Neural progenitor cell (in vitro differentiated cells): ENCODE data around the gene DOK7. TPM values are rescaled to one million over a fixed set of nuclear protein-coding genes. Genes with fewer than 3 reads are reported as not detected.

Experiments
- DNase-seq: peaks from one replicate; pipeline ENCODE4 v3.0.0-alpha.2; 2016; ENCODE audit warnings: low spot score
- H2AFZ ChIP-seq: fragments of 200-600 bp; sonication (generic); replicated peaks from 2 replicates; pipeline ENCODE4 v1.6.1; 2016; ENCODE audit warnings: antibody characterized with exemption
- H3F3A ChIP-seq: fragments of 200-600 bp; sonication (generic); 2 replicates; pipeline ENCODE4 v1.6.1; 2016; ENCODE audit warnings: antibody characterized with exemption, low read depth
- H3K27ac ChIP-seq: fragments of 200-600 bp; sonication (generic); 2 replicates; pipeline ENCODE4 v1.5.1; 2016; ENCODE audit warnings: mild to moderate bottlenecking
- H3K27me3 ChIP-seq: fragments of 200-600 bp; sonication (generic); 2 replicates; pipeline ENCODE4 v1.6.1; 2016; ENCODE audit warnings: mild to moderate bottlenecking, moderate library complexity
- H3K36me3 ChIP-seq: fragments of 200-600 bp; sonication (generic); 2 replicates; pipeline ENCODE4 v1.5.1; 2016
- H3K4me1 ChIP-seq: fragments of 200-600 bp; sonication (generic); 2 replicates; pipeline ENCODE4 v1.6.1; 2016; ENCODE audit warnings: mixed run types
- H3K4me2 ChIP-seq: fragments of 200-600 bp; sonication (generic); 2 replicates; pipeline ENCODE4 v1.6.1; 2016
- H3K4me3 ChIP-seq: fragments of 200-600 bp; sonication (generic); 2 replicates; pipeline ENCODE4 v1.5.1; 2016
- H3K79me2 ChIP-seq: fragments of 200-600 bp; sonication (generic); 2 replicates; pipeline ENCODE4 v1.6.1; 2016; ENCODE audit warnings: low read depth
- H3K9ac ChIP-seq: fragments of 200-600 bp; sonication (generic); 2 replicates; pipeline ENCODE4 v1.6.1; 2016
- H3K9me3 ChIP-seq: fragments of 200-600 bp; sonication (generic); 2 replicates; pipeline ENCODE4 v1.5.1; 2016; ENCODE audit warnings: low read depth
- H4K20me1 ChIP-seq: fragments of 200-600 bp; sonication (generic); 2 replicates; pipeline ENCODE4 v1.6.1; 2016; ENCODE audit warnings: low read depth
- H3K27ac Mint-ChIP-seq: 3 replicates; pipeline ENCODE4 v1.8.0; 2021; ENCODE audit warnings: mixed read lengths
- H3K27me3 Mint-ChIP-seq: 2 replicates; pipeline ENCODE4 v1.8.0; 2022; ENCODE audit warnings: low read depth, mild to moderate bottlenecking, inconsistent platforms, moderate library complexity, mixed read lengths; ENCODE audit not compliant: insufficient read depth
- H3K36me3 Mint-ChIP-seq: 3 replicates; pipeline ENCODE4 v1.8.0; 2021; ENCODE audit warnings: mixed read lengths
- H3K4me1 Mint-ChIP-seq: 3 replicates; pipeline ENCODE4 v1.8.0; 2021; ENCODE audit warnings: mixed read lengths
- H3K4me3 Mint-ChIP-seq: 3 replicates; pipeline ENCODE4 v1.8.0; 2021; ENCODE audit warnings: mild to moderate bottlenecking, moderate library complexity, mixed read lengths
- H3K9me3 Mint-ChIP-seq: 3 replicates; pipeline ENCODE4 v1.8.0; 2020; ENCODE audit warnings: mixed read lengths
- CTCF ChIP-seq: fragments of 200-600 bp; sonication (generic); IDR thresholded peaks from 2 replicates; pipeline ENCODE4 v1.5.1; 2017; ENCODE audit warnings: antibody characterized with exemption, mild to moderate bottlenecking
- EZH2 ChIP-seq: fragments of 200-600 bp; sonication (generic); IDR thresholded peaks from 2 replicates; pipeline ENCODE4 v1.6.1; 2017; ENCODE audit warnings: antibody characterized with exemption, mild to moderate bottlenecking, moderate library complexity
- EZH2phosphoT487 ChIP-seq: fragments of 200-600 bp; sonication (generic); IDR thresholded peaks from 2 replicates; pipeline ENCODE4 v1.6.1; 2017; ENCODE audit warnings: antibody characterized with exemption
- total RNA-seq: library from RNA; depleted of rRNA; stranded (reverse); fragments of >200 nt; gene quantifications from 2 replicates; pipeline ENCODE4 v1.2.3, GENCODE V29; 2015; ENCODE audit warnings: low replicate concordance

The DOK7 gene
- total RNA-seq, 1 donor from 2014 or later: not detected

GRCh38 chr4:3427706-3428446, 35.2 kb upstream of the DOK7 start:
- Mint-ChIP-seq H3K4me1 (no peaks in the 10 kb centered on the region), H3K27ac (no peak overlapping the region), H3K4me3 (no peak overlapping the region), H3K9me3 (no peaks in the 10 kb centered on the region), H3K27me3 (peaks cover 3% of the 10 kb centered on the region), H3K36me3 (peaks cover 7% of the 10 kb centered on the region)
- no peak overlapping the region for H2AFZ ChIP-seq
- no peaks in the 10 kb centered on the region for H3K36me3 ChIP-seq
- DNase-seq: no peak
- H3K4me3 ChIP-seq: no peak overlapping the region
- no peak overlapping the region for H3K27ac ChIP-seq
- H3K27me3 ChIP-seq: no peaks in the 10 kb centered on the region
- no peaks in the 10 kb centered on the region for H3K9me3 ChIP-seq
- H3F3A ChIP-seq: no peaks in the 10 kb centered on the region
- no peak for TF ChIP-seq EZH2phosphoT487
- TF ChIP-seq CTCF: no peak
- TF ChIP-seq EZH2: no peak
- no peak overlapping the region for H3K4me2 ChIP-seq
- H3K79me2 ChIP-seq: no peaks in the 10 kb centered on the region
- H3K4me1 ChIP-seq: no peaks in the 10 kb centered on the region
- no peak overlapping the region for H3K9ac ChIP-seq
- no peaks in the 10 kb centered on the region for H4K20me1 ChIP-seq

GRCh38 chr4:3429651-3430050, 33.5 kb upstream of the DOK7 start:
- Histone ChIP-seq H3K9me3 (no peaks in the 10 kb centered on the region), H3K4me2 (no peak overlapping the region), H3K9ac (no peak overlapping the region), H3K79me2 (no peaks in the 10 kb centered on the region), H3F3A (no peaks in the 10 kb centered on the region), H3K36me3 (no peaks in the 10 kb centered on the region), H2AFZ (no peak overlapping the region), H3K4me1 (peaks cover 2% of the 10 kb centered on the region), H4K20me1 (peaks cover 2% of the 10 kb centered on the region), H3K27me3 (no peaks in the 10 kb centered on the region), H3K4me3 (no peak overlapping the region), H3K27ac (no peak overlapping the region)
- H3K4me1 Mint-ChIP-seq: peaks cover 5% of the 10 kb centered on the region
- H3K9me3 Mint-ChIP-seq: no peaks in the 10 kb centered on the region
- peaks cover 5% of the 10 kb centered on the region for H3K36me3 Mint-ChIP-seq
- H3K27ac Mint-ChIP-seq: no peak overlapping the region
- no peak for TF ChIP-seq EZH2
- TF ChIP-seq CTCF: no peak
- no peak for TF ChIP-seq EZH2phosphoT487
- no peak overlapping the region for H3K4me3 Mint-ChIP-seq
- H3K27me3 Mint-ChIP-seq: peaks cover 3% of the 10 kb centered on the region
- no peak for DNase-seq

GRCh38 chr4:3430524-3430923, 32.6 kb upstream of the DOK7 start:
- H3K4me3 ChIP-seq: no peak overlapping the region
- Mint-ChIP-seq H3K27ac (no peak overlapping the region), H3K36me3 (peaks cover 5% of the 10 kb centered on the region), H3K4me3 (no peak overlapping the region), H3K4me1 (peaks cover 6% of the 10 kb centered on the region), H3K9me3 (no peaks in the 10 kb centered on the region), H3K27me3 (peaks cover 3% of the 10 kb centered on the region)
- H2AFZ ChIP-seq: no peak overlapping the region
- no peaks in the 10 kb centered on the region for H3K36me3 ChIP-seq
- no peaks in the 10 kb centered on the region for H3K27me3 ChIP-seq
- TF ChIP-seq EZH2phosphoT487: no peak
- no peak for TF ChIP-seq CTCF
- no peak for TF ChIP-seq EZH2
- no peaks in the 10 kb centered on the region for H3K79me2 ChIP-seq
- no peak overlapping the region for H3K9ac ChIP-seq
- peaks cover 5% of the 10 kb centered on the region for H4K20me1 ChIP-seq
- H3F3A ChIP-seq: no peaks in the 10 kb centered on the region
- no peak for DNase-seq
- no peak overlapping the region for H3K27ac ChIP-seq
- peaks cover 8% of the 10 kb centered on the region for H3K4me1 ChIP-seq
- H3K9me3 ChIP-seq: no peaks in the 10 kb centered on the region
- no peak overlapping the region for H3K4me2 ChIP-seq
